ENCODE results near the gene WDR53.
"Not testable (repeated sequence)": the region's sequence is repeated elsewhere in the genome, so short reads cannot be mapped to it uniquely, and the experiment has no call there.

Gene WDR53

DNA sequence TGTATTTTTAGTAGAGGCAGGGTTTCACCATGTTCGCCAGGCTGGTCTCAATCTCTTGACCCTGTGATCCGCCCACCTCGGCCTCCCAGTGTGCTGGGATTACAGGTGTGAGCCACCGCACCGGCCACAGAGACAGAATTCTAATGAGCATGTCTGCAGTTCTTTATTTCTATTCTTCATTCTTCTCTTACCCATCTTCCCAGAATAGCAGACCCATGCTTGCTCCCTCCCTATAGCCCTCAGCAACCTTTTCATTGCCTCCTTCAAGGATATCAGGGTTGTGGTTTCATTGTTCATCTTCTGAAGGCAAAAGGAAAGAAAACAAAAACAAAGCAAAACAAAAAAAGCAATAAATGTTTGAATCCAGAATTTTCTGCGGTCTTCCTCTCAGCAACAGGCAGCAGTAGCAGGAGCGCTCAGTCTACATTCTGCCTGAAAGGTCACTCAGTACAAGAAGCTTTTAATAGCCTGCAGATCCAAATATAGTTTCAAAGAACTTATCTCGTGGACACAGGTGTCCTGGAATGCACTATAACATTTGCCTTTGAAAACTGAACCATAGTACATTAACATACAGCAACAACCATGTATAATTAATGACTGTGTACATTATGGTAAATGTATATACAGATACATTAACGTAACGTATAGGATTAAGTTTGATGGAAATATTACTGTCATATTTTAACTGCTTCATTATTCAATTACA, 53.3 kb downstream of the WDR53 start, which contains the start of gene SMCO1:
TSS of gene SMCO1 (minus strand) at position 434 of the 709 bp plus-strand sequence. CDS start at position 297, 137 bp downstream.
- H4K20me1 ChIP-seq (ENCODE audit: insufficient read depth, low read length, poor library complexity, severe bottlenecking), result no peaks in the 10 kb centered on the region
- peaks cover 59% of the 10 kb centered on the region for H3K4me1 ChIP-seq (ENCODE audit: insufficient read depth, low read length, poor library complexity, severe bottlenecking)
- peaks cover 6% of the 10 kb centered on the region; the same call in 1 of the 2 replicates for H3F3A ChIP-seq (ENCODE audit: low read depth)
- no peaks in the 10 kb centered on the region for H3K27me3 ChIP-seq (ENCODE audit: insufficient read depth, low read length, poor library complexity, severe bottlenecking)
- no peak within 1 kb of the TSS for H2AFZ ChIP-seq (ENCODE audit: low read length)
- no peak for TF ChIP-seq CTCF (conservative IDR thresholded peaks at IDR 0.05; ENCODE audit: low read length)
- TF ChIP-seq EZH2phosphoT487 (IDR thresholded peaks at IDR 0.05; ENCODE audit: borderline replicate concordance), result no peak
- H3K9ac ChIP-seq (ENCODE audit: low read depth, low read length, poor library complexity, severe bottlenecking), result peak within 1 kb of the TSS; percentile 40
- H3K4me3 ChIP-seq (ENCODE audit: low read length, poor library complexity, severe bottlenecking), result no peak within 1 kb of the TSS
- H3K9me2 ChIP-seq (replicated peaks; ENCODE audit: low read depth, low read length), result no peaks in the 10 kb centered on the region
- peaks cover 52% of the 10 kb centered on the region for H3K79me2 ChIP-seq (ENCODE audit: insufficient read depth, low read length)
- peak within 1 kb of the TSS; percentile 31 for H3K4me2 ChIP-seq (ENCODE audit: low read depth, low read length, poor library complexity, severe bottlenecking)
- no peaks in the 10 kb centered on the region for H3K36me3 ChIP-seq (ENCODE audit: insufficient read depth, low read length)
- peaks cover 2% of the 10 kb centered on the region; the same call in 1 of the 2 replicates for H3K9me3 ChIP-seq (ENCODE audit: insufficient read depth, low read depth, low read length)

DNA sequence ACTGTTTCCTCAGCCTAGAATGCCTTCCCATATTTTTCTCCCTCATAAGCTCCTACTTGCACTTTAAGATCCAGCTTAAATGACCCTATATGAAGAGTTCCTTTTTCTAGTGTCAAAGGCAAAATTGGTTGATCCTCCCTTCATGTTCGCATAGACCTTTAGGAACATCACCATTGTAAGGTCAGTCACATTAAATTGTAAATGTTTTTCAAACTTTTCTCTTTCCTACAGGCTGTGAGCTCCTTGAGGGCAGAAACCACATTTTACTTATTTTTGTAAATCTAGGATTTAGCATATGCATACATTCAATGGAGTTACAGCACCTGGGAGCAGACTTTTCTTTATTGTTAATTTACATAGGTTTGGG, 54.0 kb downstream of the WDR53 start:
- Histone ChIP-seq H3F3A (ENCODE audit: low read depth) (peaks cover 8% of the 10 kb centered on the region; the same call in 1 of the 2 replicates), H3K9me3 (ENCODE audit: insufficient read depth, low read depth, low read length) (no peaks in the 10 kb centered on the region), H2AFZ (ENCODE audit: low read length) (no peak overlapping the region), H3K4me3 (ENCODE audit: low read length, poor library complexity, severe bottlenecking) (no peak overlapping the region), H3K4me1 (ENCODE audit: insufficient read depth, low read length, poor library complexity, severe bottlenecking) (peaks cover 61% of the 10 kb centered on the region), H3K9ac (ENCODE audit: low read depth, low read length, poor library complexity, severe bottlenecking) (peak overlapping the region; percentile 40), H3K4me2 (ENCODE audit: low read depth, low read length, poor library complexity, severe bottlenecking) (no peak overlapping the region), H4K20me1 (ENCODE audit: insufficient read depth, low read length, poor library complexity, severe bottlenecking) (no peaks in the 10 kb centered on the region), H3K36me3 (ENCODE audit: insufficient read depth, low read length) (no peaks in the 10 kb centered on the region), H3K9me2 (replicated peaks; ENCODE audit: low read depth, low read length) (no peaks in the 10 kb centered on the region), H3K27me3 (ENCODE audit: insufficient read depth, low read length, poor library complexity, severe bottlenecking) (no peaks in the 10 kb centered on the region), H3K79me2 (ENCODE audit: insufficient read depth, low read length) (peaks cover 59% of the 10 kb centered on the region)
- TF ChIP-seq CTCF (conservative IDR thresholded peaks at IDR 0.05; ENCODE audit: low read length) (no peak), EZH2phosphoT487 (IDR thresholded peaks at IDR 0.05; ENCODE audit: borderline replicate concordance) (no peak)

DNA sequence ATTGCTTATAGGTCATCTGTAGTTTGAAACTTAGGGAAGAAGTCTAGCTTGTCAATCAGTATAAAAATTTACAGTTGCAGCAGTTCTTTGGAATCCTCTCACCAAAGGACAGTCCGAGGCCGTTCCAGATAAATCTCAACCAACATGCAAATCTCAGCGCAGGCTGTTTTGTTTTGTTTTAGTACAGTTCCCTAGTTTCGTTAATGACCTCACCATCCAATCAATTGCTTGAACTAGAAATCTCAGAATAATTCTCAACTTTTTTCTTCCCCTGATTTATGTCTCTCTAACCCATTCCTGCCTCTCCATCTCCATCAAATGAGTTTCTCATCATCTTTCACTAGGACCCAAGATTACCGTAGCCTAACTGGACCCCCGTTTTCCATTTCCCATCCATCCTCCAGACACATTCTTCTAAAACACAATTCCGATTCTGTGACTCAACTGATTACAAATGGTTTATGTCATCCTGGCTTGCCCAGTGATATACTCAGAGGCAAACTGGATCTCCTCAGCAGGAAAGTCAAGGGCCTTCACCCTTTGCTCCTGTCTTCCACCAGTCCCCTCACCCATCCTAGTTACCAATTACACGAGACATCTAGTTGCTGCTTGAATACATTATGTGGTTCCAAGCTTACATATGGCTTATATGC, 54.5 kb downstream of the WDR53 start:
- no peak overlapping the region for H2AFZ ChIP-seq (ENCODE audit: low read length)
- no peak for TF ChIP-seq CTCF (conservative IDR thresholded peaks at IDR 0.05; ENCODE audit: low read length)
- no peak for TF ChIP-seq EZH2phosphoT487 (IDR thresholded peaks at IDR 0.05; ENCODE audit: borderline replicate concordance)

GRCh38 chr3:196511646-196512425, 56.5 kb downstream of the WDR53 start:
- Histone ChIP-seq H3K9ac (ENCODE audit: low read depth, low read length, poor library complexity, severe bottlenecking) (peak overlapping the region; percentile 69), H3K4me3 (ENCODE audit: low read length, poor library complexity, severe bottlenecking) (peak overlapping the region; percentile 28), H3K4me1 (ENCODE audit: insufficient read depth, low read length, poor library complexity, severe bottlenecking) (peaks cover 52% of the 10 kb centered on the region), H3K79me2 (ENCODE audit: insufficient read depth, low read length) (peaks cover 62% of the 10 kb centered on the region), H3K4me2 (ENCODE audit: low read depth, low read length, poor library complexity, severe bottlenecking) (peak overlapping the region; percentile 56)
- H4K20me1 ChIP-seq (ENCODE audit: insufficient read depth, low read length, poor library complexity, severe bottlenecking); H3K27me3 ChIP-seq (ENCODE audit: insufficient read depth, low read length, poor library complexity, severe bottlenecking); H2AFZ ChIP-seq (ENCODE audit: low read length); H3K36me3 ChIP-seq (ENCODE audit: insufficient read depth, low read length); H3K9me2 ChIP-seq (replicated peaks; ENCODE audit: low read depth, low read length); H3F3A ChIP-seq (ENCODE audit: low read depth); H3K9me3 ChIP-seq (ENCODE audit: insufficient read depth, low read depth, low read length): not testable (repeated sequence)

More for the DNA sequence above, 54.5 kb downstream of the WDR53 start:
- no peaks in the 10 kb centered on the region for H3K9me2 ChIP-seq (replicated peaks; ENCODE audit: low read depth, low read length)
- no peak overlapping the region for H3K4me3 ChIP-seq (ENCODE audit: low read length, poor library complexity, severe bottlenecking)
- H3K79me2 ChIP-seq (ENCODE audit: insufficient read depth, low read length), result peaks cover 61% of the 10 kb centered on the region
- H3K27me3 ChIP-seq (ENCODE audit: insufficient read depth, low read length, poor library complexity, severe bottlenecking), result no peaks in the 10 kb centered on the region
- H3K36me3 ChIP-seq (ENCODE audit: insufficient read depth, low read length), result no peaks in the 10 kb centered on the region
- peaks cover 8% of the 10 kb centered on the region; the same call in 1 of the 2 replicates for H3F3A ChIP-seq (ENCODE audit: low read depth)
- H3K4me1 ChIP-seq (ENCODE audit: insufficient read depth, low read length, poor library complexity, severe bottlenecking), result peaks cover 61% of the 10 kb centered on the region
- no peak overlapping the region for H3K4me2 ChIP-seq (ENCODE audit: low read depth, low read length, poor library complexity, severe bottlenecking)
- no peaks in the 10 kb centered on the region for H4K20me1 ChIP-seq (ENCODE audit: insufficient read depth, low read length, poor library complexity, severe bottlenecking)
- H3K9me3 ChIP-seq (ENCODE audit: insufficient read depth, low read depth, low read length), result no peaks in the 10 kb centered on the region
- H3K9ac ChIP-seq (ENCODE audit: low read depth, low read length, poor library complexity, severe bottlenecking), result no peak overlapping the region
